Heart left ventricle (tissue), 16 donors: Measurements from ENCODE around the gene ABCA1. TPM values are rescaled to one million over a fixed set of nuclear protein-coding genes. Genes with fewer than 3 reads are reported as not detected.

Experiments
- ATAC-seq, 4 donors: fragments of 200-7000 bp; cut with Tn5 transposase; one replicate each; pipeline ENCODE4 v1.9.1; 2020 to 2022; ENCODE audit warnings: moderate library complexity in 4 of 4, mild to moderate bottlenecking in 3 of 4, moderate number of reproducible peaks in 1 of 4
- DNase-seq, 5 donors: peaks; one replicate each; pipeline ENCODE4 v3.0.0-alpha.2; 2020
- H3K27ac ChIP-seq, 12 donors: fragments of 200-600 bp; sonication (generic) in 4 of 12; one replicate each; pipeline versions ENCODE4 v1.5.0 to v1.8.0; 2016 to 2022; ENCODE audit warnings: mild to moderate bottlenecking in 2 of 12
- H3K27me3 ChIP-seq, 9 donors: fragments of 200-600 bp; sonication (generic) in 2 of 9; one replicate each; pipeline versions ENCODE4 v1.5.1 to v1.8.0; 2016 to 2022; ENCODE audit warnings: mild to moderate bottlenecking in 3 of 9
- H3K36me3 ChIP-seq, 9 donors: fragments of 200-600 bp; sonication (generic) in 2 of 9; one replicate each; pipeline versions ENCODE4 v1.5.0 to v1.8.0; 2018 to 2022; ENCODE audit warnings: mild to moderate bottlenecking in 2 of 9
- H3K4me1 ChIP-seq, 12 donors: fragments of 200-600 bp; sonication (generic) in 4 of 12; one replicate each; pipeline versions ENCODE4 v1.5.0 to v1.8.0; 2016 to 2022; ENCODE audit warnings: mild to moderate bottlenecking in 3 of 12
- H3K4me3 ChIP-seq, 12 donors: fragments of 200-600 bp; sonication (generic) in 4 of 12; one replicate each; pipeline versions ENCODE4 v1.5.0 to v1.8.0; 2017 to 2022; ENCODE audit warnings: mild to moderate bottlenecking in 9 of 12, moderate library complexity in 4 of 12
- H3K9me3 ChIP-seq, 12 donors: fragments of 200-600 bp; sonication (generic) in 4 of 12; one replicate each; pipeline versions ENCODE4 v1.5.0 to v1.8.0; 2016 to 2022; ENCODE audit warnings: mild to moderate bottlenecking in 1 of 12
- POLR2A ChIP-seq, 2 donors: fragments of 450-650 bp; IDR thresholded peaks; one replicate each; pipeline ENCODE4 v1.6.1; 2017; ENCODE audit warnings: antibody characterized with exemption in 2 of 2, mild to moderate bottlenecking in 2 of 2, moderate library complexity in 2 of 2
- WGBS, 4 donors: extraction: QIAGEN DNeasy Blood & Tissue Kit in 2 of 4; methylation state at CpG; one replicate each; pipeline versions ENCODE4 v1.1.5 to v1.1.7; 2013 to 2018; 5-methylcytosine and 5-hydroxymethylcytosine counted together
- intact Hi-C, 10 donors: fragments of 100-400 bp; cut with DNase I; formaldehyde crosslinking; loops; one replicate each; pipeline versions ENCODE4 v1.11.1 to v1.14.2; 2022
- polyA plus RNA-seq, 2 donors: library from polyadenylated mRNA; stranded (reverse); fragments of 200-250 nt; gene quantifications; one replicate each; pipeline ENCODE4 v1.2.3, GENCODE V29; 2013
- total RNA-seq, 9 donors: library from RNA; depleted of rRNA in 2 of 9; stranded (reverse); fragments of >200 nt in 2 of 9; fragmentation: NEBNext Ultra II Directional in 3 of 9; extraction: Animal tissue kit (Norgen Biotek cat#: 25700) in 3 of 9; gene quantifications; one replicate each; pipeline versions ENCODE4 v1.1.0 to v1.2.4, GENCODE V29; 2016 to 2023
- TF ChIP-seq, protein P1 (sequence below), 12 donors: fragments of 200-600 bp; sonication (generic) in 4 of 12; IDR thresholded peaks; one replicate each; pipeline versions ENCODE4 v1.5.0 to v1.8.0; 2018 to 2022; ENCODE audit warnings: antibody characterized with exemption in 12 of 12, mild to moderate bottlenecking in 5 of 12
- donor health status: ischemic (EF 13 %, LVEDD 7.1; RV severe dilation, severe dysfunction).
- donor health status: healthy with polysubstance abuse.
- donor health status: DM: no; HTN: yes; CAD: no.
- donor health status: DM: no; HTN: no; CAD: no.
- donor health status: ischemic (EF 25% LVEDD 6.9; RV normal size, moderate dysfunction).
- donor health status: ischemic (EF 25% LVEDD 5.7; RV mildly dilated, moderate dysfunction).
- donor health status: healthy.
- donor health status: DM: yes; HTN: yes; CAD: no.
- donor health status: ischemic (EF 35%, LVEDD 5.7; RV mildly dilated, moderate dysfunction).
- donor health status: nonischemic (EF 11% LVEDD 7.7; RV severe dilation, severe dysfunction).
- donor health status: DM: yes; HTN: yes; CAD: no.
- donor health status: PGD.
- donor health status: ischemic (EF 29% LVEDD 5.4; RV normal size, mild dysfunction).
- donor health status: nonischemic (EF 23%, LVEDD 6.1; RV moderate dilation, normal function).

ABCA1 gene
- total and polyA plus RNA-seq, 11 donors: 2.1 to 45.3 (median 10.6) TPM

DNA sequence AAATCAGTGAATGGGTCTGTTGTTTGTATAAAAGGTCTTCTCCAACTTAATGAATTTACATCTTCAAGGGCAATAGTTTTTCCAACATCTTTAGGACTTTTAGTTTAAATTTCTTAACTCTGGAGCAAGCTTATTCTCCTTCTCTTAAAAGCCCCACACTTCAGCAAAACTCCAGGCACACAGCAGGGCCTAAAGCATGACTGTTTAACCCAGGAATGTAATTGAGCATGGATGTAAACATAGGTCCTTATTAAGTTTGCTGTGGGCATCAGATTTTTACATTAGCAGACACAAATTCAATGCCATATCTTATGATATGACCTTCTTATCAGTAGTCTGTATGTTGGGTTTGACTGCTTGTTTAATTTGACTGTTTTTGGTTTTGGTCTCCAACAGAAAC, 78.9 kb downstream of the ABCA1 start:
- no peak overlapping the region for H3K4me3 ChIP-seq
- no peaks in the 10 kb centered on the region for H3K9me3 ChIP-seq
- no peak for TF ChIP-seq POLR2A (IDR thresholded peaks at IDR 0.05)
- TF ChIP-seq, protein P1, sequence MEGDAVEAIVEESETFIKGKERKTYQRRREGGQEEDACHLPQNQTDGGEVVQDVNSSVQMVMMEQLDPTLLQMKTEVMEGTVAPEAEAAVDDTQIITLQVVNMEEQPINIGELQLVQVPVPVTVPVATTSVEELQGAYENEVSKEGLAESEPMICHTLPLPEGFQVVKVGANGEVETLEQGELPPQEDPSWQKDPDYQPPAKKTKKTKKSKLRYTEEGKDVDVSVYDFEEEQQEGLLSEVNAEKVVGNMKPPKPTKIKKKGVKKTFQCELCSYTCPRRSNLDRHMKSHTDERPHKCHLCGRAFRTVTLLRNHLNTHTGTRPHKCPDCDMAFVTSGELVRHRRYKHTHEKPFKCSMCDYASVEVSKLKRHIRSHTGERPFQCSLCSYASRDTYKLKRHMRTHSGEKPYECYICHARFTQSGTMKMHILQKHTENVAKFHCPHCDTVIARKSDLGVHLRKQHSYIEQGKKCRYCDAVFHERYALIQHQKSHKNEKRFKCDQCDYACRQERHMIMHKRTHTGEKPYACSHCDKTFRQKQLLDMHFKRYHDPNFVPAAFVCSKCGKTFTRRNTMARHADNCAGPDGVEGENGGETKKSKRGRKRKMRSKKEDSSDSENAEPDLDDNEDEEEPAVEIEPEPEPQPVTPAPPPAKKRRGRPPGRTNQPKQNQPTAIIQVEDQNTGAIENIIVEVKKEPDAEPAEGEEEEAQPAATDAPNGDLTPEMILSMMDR (IDR thresholded peaks at IDR 0.05): no peak
- peaks cover 0 to 20% (median 0%) of the 10 kb centered on the region in 12 donors for H3K4me1 ChIP-seq
- ATAC-seq (no peak), DNase-seq (no peak)
- peaks cover 0 to 39% (median 13%) of the 10 kb centered on the region in 9 donors for H3K36me3 ChIP-seq
- no peaks in the 10 kb centered on the region for H3K27me3 ChIP-seq
- H3K27ac ChIP-seq: no peak overlapping the region
- intact Hi-C loops: no loop called here

DNA sequence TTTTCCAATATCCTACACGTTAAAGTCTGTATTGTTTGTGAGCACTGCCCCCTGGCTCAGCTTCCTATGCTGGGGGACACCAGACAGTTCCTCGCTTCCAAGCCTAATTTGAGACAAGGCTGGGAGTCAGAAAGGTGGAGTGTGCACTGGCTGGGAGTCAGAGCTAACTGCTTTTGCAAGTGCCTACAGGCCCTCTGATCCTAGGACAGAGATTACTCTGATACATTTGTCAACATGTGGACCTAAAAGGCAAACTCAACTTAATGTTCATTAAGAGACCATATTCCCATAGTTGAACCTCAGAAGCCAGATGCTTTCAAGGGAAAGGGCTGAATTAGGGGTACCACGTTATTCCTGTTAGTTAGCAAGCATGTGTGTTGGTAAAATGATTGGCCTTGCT, 83.2 kb downstream of the ABCA1 start:
- Histone ChIP-seq H3K27ac (no peak overlapping the region), H3K9me3 (no peaks in the 10 kb centered on the region), H3K27me3 (no peaks in the 10 kb centered on the region), H3K4me3 (no peak overlapping the region), H3K36me3 (peaks cover 0 to 60% (median 30%) of the 10 kb centered on the region in 9 donors), H3K4me1 (no peaks in the 10 kb centered on the region)
- TF ChIP-seq, protein P1 (IDR thresholded peaks at IDR 0.05): no peak
- no peak for TF ChIP-seq POLR2A (IDR thresholded peaks at IDR 0.05)
- WGBS, 4 donors: 71 to 78% (median 75%) methylated on average over 3 of the region's 3 CpGs
- DNase-seq (no peak), ATAC-seq (no peak)
- intact Hi-C loops: no loop called here

DNA sequence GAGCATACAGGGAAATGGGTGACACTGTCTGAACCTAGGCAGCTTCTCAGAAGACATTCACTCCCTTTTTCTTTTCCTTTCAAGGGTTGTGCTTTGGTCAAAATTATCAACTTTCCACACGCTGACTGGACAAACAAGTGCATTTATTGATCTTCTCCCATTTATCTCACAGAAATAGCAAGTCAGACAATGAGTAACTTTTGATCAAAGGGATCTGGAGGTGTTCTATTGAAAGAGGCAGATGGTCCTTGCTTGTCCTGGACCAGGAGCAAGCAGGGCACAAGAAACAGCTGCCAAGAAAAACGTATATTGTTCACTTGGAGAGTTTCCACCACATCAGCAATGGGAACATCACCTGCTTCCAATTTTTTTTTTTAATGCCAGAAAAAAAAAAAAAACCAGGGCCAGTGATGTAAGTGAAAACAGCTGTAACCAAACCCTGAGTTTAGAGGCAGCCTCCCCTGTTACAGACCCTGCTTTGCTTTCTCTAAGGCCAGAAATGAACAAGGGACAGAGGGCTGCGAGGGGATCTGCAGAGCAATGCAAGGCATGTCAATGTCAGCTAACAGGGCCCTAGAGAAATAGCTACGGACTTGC, 84.2 kb downstream of the ABCA1 start:
- H3K27ac ChIP-seq: no peak overlapping the region
- TF ChIP-seq, protein P1 (IDR thresholded peaks at IDR 0.05): no peak
- no peak for TF ChIP-seq POLR2A (IDR thresholded peaks at IDR 0.05)
- no peaks in the 10 kb centered on the region for H3K4me1 ChIP-seq
- peaks cover 0 to 70% (median 40%) of the 10 kb centered on the region in 9 donors for H3K36me3 ChIP-seq
- 59 to 75% (median 65%) methylated on average over 4 of the region's 4 CpGs for WGBS, 4 donors
- H3K27me3 ChIP-seq: no peaks in the 10 kb centered on the region
- ATAC-seq (no peak), DNase-seq (no peak)
- H3K9me3 ChIP-seq: no peaks in the 10 kb centered on the region
- no peak overlapping the region for H3K4me3 ChIP-seq
- intact Hi-C loops: no loop called here

DNA sequence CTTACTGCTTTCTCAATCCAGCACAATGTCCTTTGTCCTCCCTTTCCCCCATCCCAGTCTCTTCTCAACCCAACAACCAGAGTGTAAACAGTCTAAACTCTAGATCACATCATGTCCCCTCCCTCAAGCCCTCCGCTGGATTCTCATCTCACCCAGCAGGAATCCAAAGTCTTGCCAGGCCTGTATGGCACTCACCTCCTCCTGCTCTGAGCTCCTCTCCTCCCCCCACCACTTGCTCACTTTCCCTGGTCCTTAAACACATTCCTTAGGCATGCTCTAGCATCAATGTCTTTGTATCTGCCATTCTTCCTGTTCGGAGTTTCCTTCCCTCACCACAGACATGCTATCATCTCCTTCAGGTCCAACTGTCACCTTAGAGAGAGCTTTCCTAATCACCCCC, 85.3 kb downstream of the ABCA1 start:
- intact Hi-C loops: no loop called here
- no peaks in the 10 kb centered on the region for H3K9me3 ChIP-seq
- no peaks in the 10 kb centered on the region for H3K27me3 ChIP-seq
- no peak overlapping the region for H3K27ac ChIP-seq
- 88 to 96% (median 93%) methylated on average over 2 of the region's 2 CpGs for WGBS, 4 donors
- no peaks in the 10 kb centered on the region for H3K4me1 ChIP-seq
- no peak overlapping the region for H3K4me3 ChIP-seq
- no peak for ATAC-seq
- no peak for TF ChIP-seq POLR2A (IDR thresholded peaks at IDR 0.05)
- TF ChIP-seq, protein P1 (IDR thresholded peaks at IDR 0.05): no peak
- DNase-seq: no peak
- H3K36me3 ChIP-seq: peaks cover 0 to 77% (median 42%) of the 10 kb centered on the region in 9 donors
